ENCODE measurements around the gene FASTKD3.

DNA sequence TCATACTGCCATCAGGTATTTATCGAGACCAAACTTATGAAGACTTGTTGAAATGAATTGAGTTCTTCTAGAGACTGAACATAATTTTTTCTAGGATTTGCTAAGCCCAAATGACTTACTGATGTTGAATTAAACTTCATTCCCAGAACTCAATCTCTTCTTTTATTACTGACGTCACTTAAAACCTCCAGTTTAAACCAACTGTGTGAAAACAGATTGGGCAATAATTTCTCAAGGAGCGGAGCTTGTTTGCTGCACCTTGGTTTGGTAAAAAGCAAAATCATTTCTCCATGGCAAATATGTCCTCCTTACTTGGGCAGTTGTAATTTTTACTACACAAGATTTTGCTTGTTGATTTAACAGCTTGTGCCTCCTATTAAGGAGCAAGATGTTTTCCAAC is 55.3 kb downstream of the FASTKD3 start:
- no peak for TF ChIP-seq ZFX (IDR thresholded peaks at IDR 0.05)
- TF ChIP-seq, protein P1, sequence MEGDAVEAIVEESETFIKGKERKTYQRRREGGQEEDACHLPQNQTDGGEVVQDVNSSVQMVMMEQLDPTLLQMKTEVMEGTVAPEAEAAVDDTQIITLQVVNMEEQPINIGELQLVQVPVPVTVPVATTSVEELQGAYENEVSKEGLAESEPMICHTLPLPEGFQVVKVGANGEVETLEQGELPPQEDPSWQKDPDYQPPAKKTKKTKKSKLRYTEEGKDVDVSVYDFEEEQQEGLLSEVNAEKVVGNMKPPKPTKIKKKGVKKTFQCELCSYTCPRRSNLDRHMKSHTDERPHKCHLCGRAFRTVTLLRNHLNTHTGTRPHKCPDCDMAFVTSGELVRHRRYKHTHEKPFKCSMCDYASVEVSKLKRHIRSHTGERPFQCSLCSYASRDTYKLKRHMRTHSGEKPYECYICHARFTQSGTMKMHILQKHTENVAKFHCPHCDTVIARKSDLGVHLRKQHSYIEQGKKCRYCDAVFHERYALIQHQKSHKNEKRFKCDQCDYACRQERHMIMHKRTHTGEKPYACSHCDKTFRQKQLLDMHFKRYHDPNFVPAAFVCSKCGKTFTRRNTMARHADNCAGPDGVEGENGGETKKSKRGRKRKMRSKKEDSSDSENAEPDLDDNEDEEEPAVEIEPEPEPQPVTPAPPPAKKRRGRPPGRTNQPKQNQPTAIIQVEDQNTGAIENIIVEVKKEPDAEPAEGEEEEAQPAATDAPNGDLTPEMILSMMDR (conservative IDR thresholded peaks at IDR 0.05) = no peak
